A673 (cell line): ENCODE data around the gene EGLN1.
"Not testable (repeated sequence)": the region's sequence is repeated elsewhere in the genome, so short reads cannot be mapped to it uniquely, and the experiment has no call there.

ENCODE experiments used
- CTCF ChIP-seq: fragments of 300-800, 200-600 bp; sonication (generic); conservative IDR thresholded peaks from 2 replicates; pipeline ENCODE4 v1.5.1; 2017; ENCODE audit warnings: low read depth, mild to moderate bottlenecking, antibody characterized with exemption, low read length, moderate library complexity, mixed read lengths
- EZH2 ChIP-seq: fragments of 200-600 bp; sonication (generic); IDR thresholded peaks from 2 replicates; pipeline ENCODE4 v1.6.1; 2017; ENCODE audit warnings: borderline replicate concordance, low read depth, mild to moderate bottlenecking, mixed read lengths, antibody characterized with exemption, low read length; ENCODE audit not compliant: poor library complexity, severe bottlenecking

- not testable (repeated sequence) for TF ChIP-seq CTCF, EZH2
Observed at GRCh38 chr1:231348856-231349255, 73.2 kb downstream of the EGLN1 start.
